Amygdala (tissue), 56 donors: ENCODE measurements around the gene CRTAC1.

ENCODE experiments used
- DNase-seq, 56 donors: peaks; one replicate each; lab custom pipeline; 2025; lab: John Stamatoyannopoulos, UW

Gene CRTAC1

GRCh38 chr10:97904018-97904381 is 126.4 kb downstream of the CRTAC1 start:
- DNase-seq, result no peak

GRCh38 chr10:97903128-97904017 is 127.0 kb downstream of the CRTAC1 start:
- no peak for DNase-seq

- no peak for DNase-seq
Measured at GRCh38 chr10:97901381-97901780, 129.0 kb downstream of the CRTAC1 start.

GRCh38 chr10:97898429-97898828 is 132.0 kb downstream of the CRTAC1 start:
- no peak for DNase-seq

DNA sequence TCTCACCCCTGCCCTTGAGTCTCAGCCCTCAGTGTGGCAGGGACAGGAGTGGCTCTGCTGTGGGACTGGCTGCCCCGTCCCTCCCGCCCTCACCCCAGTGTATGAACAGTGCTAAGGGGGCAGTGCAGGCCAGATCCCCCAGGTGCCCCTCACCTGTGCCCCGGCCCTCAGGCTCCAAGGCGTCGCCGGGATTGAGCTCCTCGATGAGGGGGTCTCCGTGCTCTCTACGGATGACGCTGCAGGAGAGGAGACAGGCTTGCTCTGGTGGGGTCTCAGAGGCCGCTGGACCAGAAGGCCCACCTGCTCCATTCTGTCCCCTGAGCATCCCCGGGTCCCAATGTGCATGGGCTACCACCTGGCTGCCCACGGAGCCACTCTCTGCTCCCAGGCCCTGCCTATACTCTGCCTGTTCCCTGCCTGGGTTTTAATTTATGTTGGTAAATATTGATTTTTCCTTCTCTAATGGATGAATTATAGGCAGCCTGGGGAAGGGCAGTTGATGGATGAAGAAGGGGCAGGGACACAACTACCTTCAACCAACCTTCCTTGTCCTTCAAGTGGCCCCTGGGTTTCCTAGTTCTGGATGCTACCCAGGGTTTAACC is 133.6 kb downstream of the CRTAC1 start:
- no peak for DNase-seq

- no peak for DNase-seq
Measured at GRCh38 chr10:97895915-97896314, 134.5 kb downstream of the CRTAC1 start.

- DNase-seq, result no peak
Measured at GRCh38 chr10:97895084-97895483, 135.3 kb downstream of the CRTAC1 start.

DNA sequence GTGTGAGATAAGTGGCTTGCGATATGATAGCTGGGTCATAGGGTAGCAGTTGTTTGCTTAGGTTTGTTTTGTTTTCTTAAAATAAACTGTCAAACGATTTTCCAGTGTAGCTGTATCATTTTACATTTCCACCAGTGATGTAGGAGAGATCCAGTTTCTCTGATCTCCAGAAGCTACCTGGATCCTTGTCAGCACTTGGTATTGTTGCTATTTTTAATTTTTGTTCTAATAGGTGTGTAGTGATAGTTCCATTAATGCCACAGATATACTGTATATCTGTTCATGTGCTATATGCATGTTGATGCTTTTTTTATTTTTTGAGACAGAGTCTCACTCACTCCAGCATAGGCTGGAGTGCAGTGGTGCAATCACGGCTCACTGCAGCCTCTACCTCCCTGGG is 136.3 kb downstream of the CRTAC1 start:
- DNase-seq, result no peak

GRCh38 chr10:97892939-97893338 is 137.5 kb downstream of the CRTAC1 start:
- no peak for DNase-seq

DNA sequence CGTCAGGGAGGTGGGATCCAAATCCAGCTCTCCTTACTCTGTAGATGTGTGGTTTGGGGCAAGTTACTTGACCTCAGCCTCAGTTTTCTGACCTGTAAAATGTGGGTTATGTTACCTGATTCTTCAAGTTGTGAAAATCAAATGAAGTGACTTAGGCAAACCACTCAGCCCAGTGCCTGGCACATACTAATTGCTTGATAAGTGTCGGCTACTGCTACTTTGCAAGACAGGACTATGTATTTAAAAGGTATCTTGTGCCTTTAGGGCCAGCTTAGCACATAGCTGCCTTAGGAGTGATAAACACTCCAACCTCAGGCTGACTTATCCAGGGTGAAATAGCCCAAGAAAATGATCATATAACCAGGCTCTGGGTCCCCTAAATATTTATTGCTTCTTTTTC is 137.9 kb downstream of the CRTAC1 start:
- DNase-seq, result no peak

DNA sequence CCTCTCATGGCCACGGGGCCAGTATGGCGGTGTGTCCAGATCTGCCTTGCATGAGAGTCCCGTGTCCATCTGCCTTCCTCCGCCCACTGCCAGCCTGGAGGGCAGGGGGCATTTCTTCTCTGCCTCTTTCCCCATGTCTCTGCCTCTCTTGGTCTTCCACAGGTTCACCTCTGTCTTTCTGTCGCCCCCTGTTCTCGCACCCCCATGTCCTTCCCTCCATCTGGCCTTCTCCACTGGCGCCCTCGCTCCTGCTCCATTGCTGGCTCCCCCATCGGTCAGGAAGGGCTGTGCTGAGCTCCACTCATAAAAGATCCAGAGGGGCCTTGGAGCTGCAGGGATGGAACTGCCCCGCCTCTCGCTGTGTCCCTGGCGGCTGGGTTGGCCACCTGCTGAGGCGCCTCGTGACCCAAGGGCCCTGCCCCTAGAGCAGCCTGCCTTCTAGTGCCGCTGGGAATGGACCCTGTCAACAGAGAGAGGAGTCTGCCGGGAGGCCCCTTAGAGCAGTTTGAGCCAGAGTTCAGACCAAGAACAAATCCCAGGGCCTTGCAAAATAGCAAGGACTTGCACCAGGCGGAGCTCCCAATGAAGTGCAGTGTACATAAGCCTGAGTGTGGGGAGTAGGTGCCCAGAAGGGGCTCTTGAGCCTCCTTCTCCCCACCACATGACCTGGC is 138.8 kb downstream of the CRTAC1 start:
- no peak for DNase-seq

DNA sequence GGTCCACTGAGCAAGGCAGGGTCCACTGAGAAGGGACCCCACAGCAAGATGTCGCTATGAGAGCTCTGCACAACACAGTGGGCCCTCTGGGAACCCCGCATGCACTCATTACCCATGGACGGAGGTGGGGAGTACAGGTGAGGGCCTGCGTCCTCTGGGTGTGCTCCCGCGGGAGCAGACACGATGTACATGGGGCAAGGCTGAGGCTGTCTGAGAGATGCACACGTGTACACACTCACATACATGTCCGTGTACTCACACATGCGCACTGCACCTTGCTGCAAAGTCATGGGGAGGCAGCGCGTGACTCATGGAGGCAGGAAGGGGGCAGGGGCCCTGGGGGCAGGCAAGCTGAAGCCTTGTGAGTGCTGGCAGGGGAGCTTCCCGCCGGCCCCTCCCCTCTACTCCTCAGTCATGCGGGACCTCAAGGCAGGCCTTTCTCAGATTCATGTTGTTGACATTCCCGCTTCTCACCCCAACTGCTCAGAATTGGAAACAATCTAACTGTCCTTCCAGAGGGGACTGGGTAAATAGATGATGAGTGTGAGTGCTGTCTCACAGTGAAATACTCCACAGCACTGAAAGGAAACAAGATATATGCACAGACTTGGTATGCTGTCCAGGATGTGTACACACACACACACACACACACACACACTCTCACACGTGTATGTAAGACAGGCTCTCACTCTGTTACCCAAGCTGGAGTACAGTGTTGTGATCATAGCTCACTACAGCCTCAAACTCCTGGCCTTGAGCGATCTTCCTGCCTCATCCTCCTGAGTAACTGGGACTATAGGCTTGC is 140.8 kb downstream of the CRTAC1 start:
- DNase-seq, result no peak

DNA sequence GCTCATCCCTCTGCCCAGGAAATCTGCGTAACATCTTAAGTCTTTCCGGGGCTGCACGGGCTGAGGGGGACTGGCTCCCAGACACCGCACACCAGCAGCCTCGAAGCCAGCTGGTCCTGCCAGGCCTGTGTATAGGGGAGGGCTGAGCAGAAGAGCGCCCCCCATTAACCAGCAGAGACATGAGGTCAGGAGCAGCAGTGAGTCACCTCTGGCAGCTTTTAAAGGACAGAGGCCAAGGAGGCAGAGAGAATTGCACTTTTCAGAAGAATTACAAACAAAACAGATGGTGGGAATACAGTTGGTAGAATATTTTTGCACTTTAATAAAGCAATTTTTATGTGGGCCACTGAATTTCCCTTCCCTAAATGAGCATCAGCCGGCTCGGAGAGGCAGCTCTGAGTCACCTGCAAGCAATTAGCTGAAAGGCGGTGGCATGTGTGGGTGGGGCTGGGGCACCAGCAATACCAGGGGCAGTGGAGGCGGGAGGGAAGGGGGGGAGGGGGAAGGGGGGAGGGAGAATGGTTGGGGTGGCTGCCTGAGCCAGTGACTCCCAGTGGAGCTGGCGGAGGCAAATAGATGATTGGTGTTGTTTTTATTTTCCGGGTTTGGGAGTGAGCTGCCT is 141.7 kb downstream of the CRTAC1 start:
- peak in 4 of 56 donors; percentile 8 to 23 (median 18) for DNase-seq

DNA sequence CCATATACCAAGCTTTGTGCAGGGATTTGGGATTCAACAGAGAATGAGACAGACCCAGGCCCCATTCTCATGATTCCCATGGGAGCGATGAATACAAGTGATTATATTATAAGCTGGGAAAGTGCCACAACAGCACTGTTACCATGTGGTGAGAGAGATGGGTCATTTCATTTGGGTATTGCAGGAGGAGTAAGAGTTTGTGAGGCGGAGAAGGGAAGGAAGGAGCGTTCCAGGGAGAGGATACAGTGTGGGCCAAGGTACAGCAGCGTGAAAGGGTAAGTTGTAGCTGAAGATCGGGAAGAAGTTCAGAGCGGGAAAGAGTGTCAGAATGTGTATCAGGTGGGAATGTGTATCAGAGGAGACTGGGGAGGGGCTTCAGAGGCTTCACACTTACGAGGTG is 142.3 kb downstream of the CRTAC1 start:
- DNase-seq, result no peak

- DNase-seq, result no peak
Measured at GRCh38 chr10:97887399-97887798, 143.0 kb downstream of the CRTAC1 start.

DNA sequence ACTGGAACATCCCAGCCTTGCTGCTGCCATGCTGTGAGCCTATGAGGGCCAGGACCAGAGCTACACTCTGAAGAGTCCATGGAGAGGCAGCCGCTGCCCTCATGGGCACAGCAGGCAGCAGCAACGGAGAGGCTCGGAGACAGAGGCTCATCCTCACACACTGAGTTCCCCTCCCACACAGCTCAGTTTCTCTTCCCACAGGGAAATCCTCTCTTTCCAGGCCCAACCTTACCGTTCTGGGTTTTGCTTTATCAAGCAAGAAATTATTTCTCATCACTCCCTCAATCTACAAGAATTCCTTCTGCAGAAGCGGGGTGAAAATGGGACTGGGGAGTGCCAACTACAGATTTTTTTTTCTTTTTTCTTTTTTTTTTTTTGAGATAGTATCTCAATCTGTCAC is 144.1 kb downstream of the CRTAC1 start:
- DNase-seq, result no peak

DNA sequence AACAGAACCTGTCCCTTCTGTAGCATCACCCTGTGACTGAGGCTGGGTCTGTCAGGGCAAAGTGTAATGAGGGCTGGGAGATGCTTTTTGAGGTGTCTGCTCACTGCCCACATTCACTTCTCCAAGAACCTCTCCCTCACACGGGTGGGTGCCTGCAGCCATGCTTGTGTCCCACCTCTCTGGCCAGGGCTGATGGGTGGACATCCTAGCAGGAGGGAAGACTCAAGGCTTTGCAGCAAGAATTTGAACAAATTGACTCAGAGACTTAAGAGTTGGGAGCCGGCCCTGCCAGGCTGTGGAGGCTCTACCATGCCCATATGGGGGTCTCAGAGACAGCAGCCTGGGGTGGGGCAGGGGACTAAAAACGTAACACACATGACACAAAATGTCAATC is 147.3 kb downstream of the CRTAC1 start:
- no peak for DNase-seq

DNA sequence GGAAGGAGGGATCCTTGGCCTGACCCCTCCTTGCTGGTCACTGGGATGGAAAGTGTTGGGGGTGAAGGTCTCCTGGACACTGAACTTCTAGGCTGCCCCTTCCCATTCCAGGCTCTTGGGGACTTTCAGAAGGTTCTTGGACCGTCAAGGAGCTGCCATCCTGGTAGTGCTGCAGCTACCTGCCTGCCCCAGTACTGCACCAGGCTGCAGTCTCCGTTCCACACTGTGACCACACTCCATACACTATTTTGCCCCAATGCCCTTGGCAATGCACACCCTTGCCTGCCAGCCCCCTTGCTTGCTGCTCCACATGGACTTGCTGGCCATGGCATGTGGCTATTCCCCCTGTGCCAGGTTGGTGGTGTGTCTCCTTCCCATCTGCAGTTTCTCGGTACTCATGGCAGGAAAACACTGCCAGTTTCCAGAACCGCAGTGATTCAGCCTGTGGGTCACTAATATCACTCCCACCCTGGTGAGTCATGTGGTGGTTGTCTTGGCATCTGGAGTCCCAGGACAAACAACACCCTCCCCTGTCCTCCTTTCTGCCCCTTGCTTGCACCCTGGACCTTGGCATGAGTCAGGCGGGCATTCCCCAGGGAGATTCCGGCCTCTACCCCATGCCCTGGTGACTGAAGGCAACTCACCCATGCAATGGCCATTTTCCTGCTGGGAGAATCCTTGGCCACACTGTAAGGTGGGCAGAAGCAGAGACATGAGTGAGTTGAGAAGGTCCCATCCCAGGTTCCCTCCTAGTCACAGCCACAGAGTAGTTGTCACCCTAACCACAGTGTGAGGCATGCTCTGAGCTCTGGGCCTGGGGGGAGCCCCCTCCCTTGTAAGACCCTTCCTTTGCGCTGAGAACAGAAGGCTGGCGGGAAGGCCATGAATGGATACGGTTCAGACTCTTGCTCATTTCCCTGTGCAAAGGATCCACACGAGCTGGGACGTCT is 148.0 kb downstream of the CRTAC1 start:
- no peak for DNase-seq

- DNase-seq, result no peak
Measured at GRCh38 chr10:97880109-97880508, 150.3 kb downstream of the CRTAC1 start.
